Activated CD8-positive, alpha-beta memory T cell treated with anti-CD3 and anti-CD28 coated beads, Interleukin-2, amount 10 ng/mL, durations not matched to agents 7 days and 5 days (primary cell): ENCODE measurements around the gene PRPF40B. TPM values are rescaled to one million over a fixed set of nuclear protein-coding genes. Genes with fewer than 3 reads are reported as not detected.

Source experiments
- ATAC-seq: fragments of 150-1000 bp; cut with Tn5 transposase; one replicate; pipeline ENCODE4 v1.10.0; 2021; ENCODE audit warnings: moderate library complexity
- CTCF ChIA-PET: fragments of 350-600 bp; sonication (Branson Sonifier 250); formaldehyde crosslinking; loops from one replicate; lab custom pipeline; 2021; ENCODE audit warnings: antibody characterized with exemption; lab: Charles Lee
- DNase-seq: peaks from one replicate; pipeline ENCODE4 v3.0.0-alpha.2; 2020
- H3K27ac Mint-ChIP-seq: one replicate; pipeline ENCODE4 v1.8.0; 2021; ENCODE audit warnings: mild to moderate bottlenecking, mixed read lengths
- H3K27me3 Mint-ChIP-seq: one replicate; pipeline ENCODE4 v1.8.0; 2021; ENCODE audit warnings: mixed read lengths
- H3K36me3 Mint-ChIP-seq: one replicate; pipeline ENCODE4 v1.8.0; 2021; ENCODE audit warnings: mild to moderate bottlenecking, mixed read lengths
- H3K4me1 Mint-ChIP-seq: one replicate; pipeline ENCODE4 v1.8.0; 2021; ENCODE audit warnings: mixed read lengths
- H3K4me3 Mint-ChIP-seq: one replicate; pipeline ENCODE4 v1.8.0; 2021; ENCODE audit warnings: mild to moderate bottlenecking, moderate library complexity, mixed read lengths
- H3K9me3 Mint-ChIP-seq: one replicate; pipeline ENCODE4 v1.8.0; 2022; ENCODE audit warnings: low read depth, mixed read lengths
- total RNA-seq, 2 experiments: library from RNA; stranded (reverse); gene quantifications; one replicate each; pipeline ENCODE4 v1.2.3, GENCODE V29; 2021

PRPF40B gene
- total RNA-seq, 2 experiments from 2014 or later, result 7.8 to 15.2 TPM

- Mint-ChIP-seq H3K4me3 (no peak overlapping the region), H3K4me1 (peaks cover 17% of the 10 kb centered on the region), H3K27me3 (peaks cover 3% of the 10 kb centered on the region)
Observed at GRCh38 chr12:49632986-49633702, 9.8 kb downstream of the PRPF40B start.

GRCh38 chr12:49633703-49634345 is 10.5 kb downstream of the PRPF40B start:
- Mint-ChIP-seq H3K4me1 (peaks cover 17% of the 10 kb centered on the region), H3K9me3 (no peaks in the 10 kb centered on the region), H3K27ac (no peak overlapping the region), H3K4me3 (no peak overlapping the region), H3K36me3 (no peaks in the 10 kb centered on the region), H3K27me3 (peaks cover 3% of the 10 kb centered on the region)
- CTCF ChIA-PET, result interaction anchor here (0.8 to 9.4 kb wide), 7 partner anchors 10 to 144 kb away, joined by 3 to 185 read pairs (median 5); partner anchors contain the start of genes FMNL3, PRPF40B and TMBIM6
- DNase-seq (peak; percentile 57), ATAC-seq (peak; percentile 25)

More at GRCh38 chr12:49632986-49633702, 9.8 kb downstream of the PRPF40B start:
- Mint-ChIP-seq H3K27ac (no peak overlapping the region), H3K9me3 (no peaks in the 10 kb centered on the region), H3K36me3 (no peaks in the 10 kb centered on the region)
- DNase-seq (no peak), ATAC-seq (no peak)
- CTCF ChIA-PET, result interaction anchor here (0.9 to 9.4 kb wide), 6 partner anchors 10 to 108 kb away, joined by 3 to 185 read pairs (median 6); partner anchors contain the start of genes FMNL3, PRPF40B and TMBIM6

- Mint-ChIP-seq H3K9me3 (no peaks in the 10 kb centered on the region), H3K27me3 (no peaks in the 10 kb centered on the region), H3K36me3 (no peaks in the 10 kb centered on the region), H3K4me3 (no peak overlapping the region), H3K4me1 (peaks cover 19% of the 10 kb centered on the region), H3K27ac (no peak overlapping the region)
- CTCF ChIA-PET, result interaction anchor here (0.9 to 9.4 kb wide), 8 partner anchors 10 to 127 kb away, joined by 3 to 185 read pairs (median 10); partner anchors contain the start of genes FMNL3, PRPF40B and TMBIM6
- DNase-seq (no peak), ATAC-seq (no peak)
Observed at GRCh38 chr12:49635036-49635435, 11.7 kb downstream of the PRPF40B start.

- Mint-ChIP-seq H3K36me3 (no peaks in the 10 kb centered on the region), H3K4me3 (no peak overlapping the region)
- ATAC-seq, result no peak
Observed at GRCh38 chr12:49635656-49636055, 12.3 kb downstream of the PRPF40B start.

GRCh38 chr12:49636574-49636973 is 13.2 kb downstream of the PRPF40B start:
- CTCF ChIA-PET, result interaction anchor here (0.7 to 9.4 kb wide), 20 partner anchors 9 to 202 kb away, joined by 3 to 185 read pairs (median 5); partner anchors contain the start of genes FMNL3, PRPF40B and TMBIM6
- Mint-ChIP-seq H3K4me1 (peaks cover 19% of the 10 kb centered on the region), H3K27ac (no peak overlapping the region), H3K36me3 (no peaks in the 10 kb centered on the region), H3K27me3 (no peaks in the 10 kb centered on the region), H3K4me3 (no peak overlapping the region), H3K9me3 (no peaks in the 10 kb centered on the region)
- ATAC-seq, result no peak
- DNase-seq, result no peak

More at GRCh38 chr12:49635656-49636055, 12.3 kb downstream of the PRPF40B start:
- no peak overlapping the region for H3K27ac Mint-ChIP-seq
- H3K9me3 Mint-ChIP-seq, result no peaks in the 10 kb centered on the region
- no peak for DNase-seq
- CTCF ChIA-PET, result interaction anchor here (0.7 to 9.4 kb wide), 11 partner anchors 8 to 133 kb away, joined by 3 to 185 read pairs (median 6); partner anchors contain the start of genes FMNL3, PRPF40B and TMBIM6
- H3K4me1 Mint-ChIP-seq, result peaks cover 19% of the 10 kb centered on the region
- H3K27me3 Mint-ChIP-seq, result no peaks in the 10 kb centered on the region

- peaks cover 19% of the 10 kb centered on the region for H3K4me1 Mint-ChIP-seq
- H3K36me3 Mint-ChIP-seq, result no peaks in the 10 kb centered on the region
- H3K4me3 Mint-ChIP-seq, result no peak overlapping the region
- H3K27me3 Mint-ChIP-seq, result no peaks in the 10 kb centered on the region
- DNase-seq (peak; percentile 79), ATAC-seq (peak; percentile 91)
- H3K9me3 Mint-ChIP-seq, result no peaks in the 10 kb centered on the region
- CTCF ChIA-PET, result interaction anchor here (0.7 to 9.4 kb wide), 25 partner anchors 10 to 279 kb away, joined by 3 to 185 read pairs (median 6); partner anchors contain the start of genes FMNL3, PRPF40B and TMBIM6
- H3K27ac Mint-ChIP-seq, result no peak overlapping the region
Observed at GRCh38 chr12:49636979-49637755, 13.8 kb downstream of the PRPF40B start.

GRCh38 chr12:49641748-49642369 is 18.5 kb downstream of the PRPF40B start:
- ATAC-seq (no peak), DNase-seq (no peak)
- Mint-ChIP-seq H3K4me3 (no peak overlapping the region), H3K36me3 (peaks cover 2% of the 10 kb centered on the region), H3K4me1 (peaks cover 12% of the 10 kb centered on the region), H3K27me3 (no peaks in the 10 kb centered on the region), H3K27ac (no peak overlapping the region), H3K9me3 (no peaks in the 10 kb centered on the region)
- CTCF ChIA-PET, result interaction anchor here (1.9 to 6.4 kb wide), 2 partner anchors 22 to 66 kb away, joined by 15 to 174 read pairs; partner anchors contain the start of gene FMNL3

- H3K4me1 Mint-ChIP-seq, result peaks cover 8% of the 10 kb centered on the region
- no peaks in the 10 kb centered on the region for H3K9me3 Mint-ChIP-seq
- H3K27ac Mint-ChIP-seq, result no peak overlapping the region
- CTCF ChIA-PET, result interaction anchor here (1.4 to 6.4 kb wide), 4 partner anchors 19 to 65 kb away, joined by 3 to 174 read pairs (median 15); partner anchors contain the start of genes FMNL3 and PRPF40B
- no peak overlapping the region for H3K4me3 Mint-ChIP-seq
- no peak for DNase-seq
- peaks cover 2% of the 10 kb centered on the region for H3K36me3 Mint-ChIP-seq
- no peaks in the 10 kb centered on the region for H3K27me3 Mint-ChIP-seq
- ATAC-seq, result no peak
Observed at GRCh38 chr12:49642370-49642802, 19.0 kb downstream of the PRPF40B start.

GRCh38 chr12:49643135-49643534 is 19.8 kb downstream of the PRPF40B start:
- DNase-seq (no peak), ATAC-seq (no peak)
- H3K4me1 Mint-ChIP-seq, result peaks cover 10% of the 10 kb centered on the region
- CTCF ChIA-PET, result interaction anchor here (0.7 to 6.4 kb wide), 11 partner anchors 12 to 119 kb away, joined by 3 to 174 read pairs (median 9); partner anchors contain the start of genes FMNL3 and PRPF40B
- peaks cover 2% of the 10 kb centered on the region for H3K36me3 Mint-ChIP-seq
- H3K4me3 Mint-ChIP-seq, result no peak overlapping the region
- no peaks in the 10 kb centered on the region for H3K27me3 Mint-ChIP-seq
- H3K9me3 Mint-ChIP-seq, result no peaks in the 10 kb centered on the region
- H3K27ac Mint-ChIP-seq, result no peak overlapping the region

- H3K4me3 Mint-ChIP-seq, result no peak overlapping the region
- CTCF ChIA-PET, result interaction anchor here (0.6 to 6.4 kb wide), 22 partner anchors 10 to 284 kb away, joined by 3 to 174 read pairs (median 6); partner anchors contain the start of genes FMNL3 and PRPF40B
- H3K36me3 Mint-ChIP-seq, result peaks cover 2% of the 10 kb centered on the region
- no peak for DNase-seq
- H3K9me3 Mint-ChIP-seq, result no peaks in the 10 kb centered on the region
- peaks cover 16% of the 10 kb centered on the region for H3K4me1 Mint-ChIP-seq
- H3K27me3 Mint-ChIP-seq, result no peaks in the 10 kb centered on the region
- H3K27ac Mint-ChIP-seq, result peak overlapping the region; percentile 80
- no peak for ATAC-seq
Observed at GRCh38 chr12:49643961-49644619, 20.7 kb downstream of the PRPF40B start.

- H3K27me3 Mint-ChIP-seq, result no peaks in the 10 kb centered on the region
- no peak overlapping the region for H3K4me3 Mint-ChIP-seq
- peaks cover 2% of the 10 kb centered on the region for H3K36me3 Mint-ChIP-seq
- no peaks in the 10 kb centered on the region for H3K9me3 Mint-ChIP-seq
- DNase-seq (peak; percentile 88), ATAC-seq (peak; percentile 96)
- CTCF ChIA-PET, result interaction anchor here (0.6 to 6.4 kb wide), 23 partner anchors 9 to 283 kb away, joined by 3 to 174 read pairs (median 5); partner anchors contain the start of genes FMNL3, PRPF40B and TMBIM6
- H3K4me1 Mint-ChIP-seq, result peaks cover 14% of the 10 kb centered on the region
- peak overlapping the region; percentile 80 for H3K27ac Mint-ChIP-seq
Observed at GRCh38 chr12:49644620-49644994, 21.2 kb downstream of the PRPF40B start.
